Neural cell (in vitro differentiated cells): ENCODE results near the gene FBRSL1.

Source experiments
- CTCF ChIP-seq: fragments of 450-650 bp; IDR thresholded peaks from 2 replicates; pipeline ENCODE4 v1.5.1; 2014; ENCODE audit warnings: antibody characterized with exemption, mild to moderate bottlenecking, moderate library complexity; ENCODE audit not compliant: poor library complexity, severe bottlenecking
- EP300 ChIP-seq: fragments of 450-650 bp; conservative IDR thresholded peaks from 2 replicates; pipeline ENCODE4 v1.6.1; 2014; ENCODE audit warnings: antibody characterized with exemption, mild to moderate bottlenecking, moderate library complexity; ENCODE audit not compliant: poor library complexity, severe bottlenecking
- EZH2 ChIP-seq: fragments of 200-600, 300-800 bp; shearing (Covaris generic), sonication (generic); IDR thresholded peaks from 2 replicates; pipeline ENCODE4 v1.6.1; 2014; ENCODE audit warnings: antibody characterized with exemption, low read length, borderline replicate concordance, mild to moderate bottlenecking; ENCODE audit not compliant: insufficient read depth, poor library complexity, severe bottlenecking
- MXI1 ChIP-seq: fragments of 450-650 bp; conservative IDR thresholded peaks from 2 replicates; pipeline ENCODE4 v1.6.1; 2014; ENCODE audit warnings: antibody characterized with exemption, mild to moderate bottlenecking; ENCODE audit not compliant: poor library complexity, severe bottlenecking
- POLR2AphosphoS5 ChIP-seq: IDR thresholded peaks from 2 replicates; pipeline ENCODE4 v1.6.1; 2012
- RAD21 ChIP-seq: fragments of 450-650 bp; conservative IDR thresholded peaks from 2 replicates; pipeline ENCODE4 v1.6.1; 2014; ENCODE audit warnings: antibody characterized with exemption, mild to moderate bottlenecking, moderate library complexity
- REST ChIP-seq: IDR thresholded peaks from 2 replicates; pipeline ENCODE4 v1.6.1; 2012; ENCODE audit warnings: borderline replicate concordance
- SMC3 ChIP-seq: fragments of 450-650 bp; conservative IDR thresholded peaks from 2 replicates; pipeline ENCODE4 v1.6.1; 2014; ENCODE audit warnings: antibody characterized with exemption, mild to moderate bottlenecking, moderate library complexity; ENCODE audit not compliant: poor library complexity
- TAF1 ChIP-seq: IDR thresholded peaks from 2 replicates; pipeline ENCODE4 v1.6.1; 2012; ENCODE audit warnings: low read depth

GRCh38 chr12:132465269-132466190, 24.4 kb upstream of the FBRSL1 start:
- TF ChIP-seq CTCF (no peak), SMC3 (no peak), EZH2 (no peak), POLR2AphosphoS5 (no peak), REST (no peak), RAD21 (no peak), MXI1 (no peak), TAF1 (no peak), EP300 (no peak)
